HG02610 (cell line): ENCODE results near the gene EFNA5.

Experiments
- ATAC-seq: cut with Tn5 transposase; IDR thresholded peaks from one replicate; pipeline ENCODE4 v1.9.1; 2021; ENCODE audit warnings: mild to moderate bottlenecking, moderate library complexity; ENCODE audit not compliant: unreplicated experiment

Gene EFNA5

GRCh38 chr5:107551088-107551487, 119.6 kb downstream of the EFNA5 start:
- ATAC-seq, result no peak

GRCh38 chr5:107549567-107549966, 121.2 kb downstream of the EFNA5 start:
- ATAC-seq, result no peak

GRCh38 chr5:107548477-107548876, 122.3 kb downstream of the EFNA5 start:
- no peak for ATAC-seq

- ATAC-seq, result no peak
Observed at GRCh38 chr5:107546719-107547118, 124.0 kb downstream of the EFNA5 start.

- no peak for ATAC-seq
Observed at GRCh38 chr5:107545486-107545885, 125.3 kb downstream of the EFNA5 start.

GRCh38 chr5:107544967-107545366, 125.8 kb downstream of the EFNA5 start:
- ATAC-seq, result no peak

- ATAC-seq, result no peak
Observed at GRCh38 chr5:107544476-107544875, 126.3 kb downstream of the EFNA5 start.

- no peak for ATAC-seq
Observed at GRCh38 chr5:107543868-107544267, 126.9 kb downstream of the EFNA5 start.

GRCh38 chr5:107542831-107543231, 127.9 kb downstream of the EFNA5 start:
- ATAC-seq, result no peak

- ATAC-seq, result peak; percentile 71
Observed at GRCh38 chr5:107542428-107542827, 128.3 kb downstream of the EFNA5 start.

GRCh38 chr5:107541400-107541799, 129.3 kb downstream of the EFNA5 start:
- ATAC-seq, result no peak

- no peak for ATAC-seq
Observed at GRCh38 chr5:107539726-107540330, 130.9 kb downstream of the EFNA5 start.

- ATAC-seq, result no peak
Observed at GRCh38 chr5:107538805-107539445, 131.8 kb downstream of the EFNA5 start.

GRCh38 chr5:107538331-107538730, 132.4 kb downstream of the EFNA5 start:
- ATAC-seq, result no peak

GRCh38 chr5:107535849-107536248, 134.9 kb downstream of the EFNA5 start:
- no peak for ATAC-seq

GRCh38 chr5:107533910-107534876, 136.5 kb downstream of the EFNA5 start:
- no peak for ATAC-seq

- ATAC-seq, result no peak
Observed at GRCh38 chr5:107532916-107533315, 137.8 kb downstream of the EFNA5 start.

GRCh38 chr5:107532169-107532878, 138.4 kb downstream of the EFNA5 start:
- no peak for ATAC-seq

- no peak for ATAC-seq
Observed at GRCh38 chr5:107531308-107531707, 139.4 kb downstream of the EFNA5 start.

- no peak for ATAC-seq
Observed at GRCh38 chr5:107529618-107530017, 141.1 kb downstream of the EFNA5 start.
